Common myeloid progenitor, CD34-positive (primary cell): Measurements from ENCODE around the gene NFE2L1.
A peak's percentile ranks its signal among the peaks of the same experiment; 100 is the strongest.

Source experiments
- CTCF ChIA-PET: fragments of 350-600 bp; sonication (Branson Sonifier 250); formaldehyde crosslinking; loops from one replicate; lab custom pipeline; 2021; ENCODE audit warnings: antibody characterized with exemption; lab: Charles Lee
- POLR2A ChIA-PET: fragments of 350-600 bp; sonication (Branson Sonifier 250); formaldehyde crosslinking; loops from one replicate; lab custom pipeline; 2021; ENCODE audit warnings: antibody characterized with exemption; lab: Charles Lee
- DNase-seq, 3 donors: peaks; one replicate each; pipeline versions ENCODE4 v3.0.0 to v3.0.0-alpha.2; 2013
- H3K27ac ChIP-seq, 2 experiments: 1 replicate in 1 of 2; 2 replicates in 1 of 2; pipeline ENCODE4 v1.7.0; 2013; ENCODE audit warnings: inconsistent platforms in 2 of 2, low read length in 2 of 2, mild to moderate bottlenecking in 2 of 2, low read depth in 1 of 2, moderate library complexity in 1 of 2; ENCODE audit not compliant: severe bottlenecking in 2 of 2, insufficient read depth in 1 of 2, poor library complexity in 1 of 2
- H3K27me3 ChIP-seq, 5 experiments: replicated peaks in 2 of 5; 1 replicate in 3 of 5; 2 replicates in 2 of 5; pipeline versions ENCODE4 v1.6.1 to v1.7.0; 2013; ENCODE audit warnings: low read length in 4 of 5, mild to moderate bottlenecking in 2 of 5, moderate library complexity in 2 of 5, inconsistent platforms in 1 of 5; ENCODE audit not compliant: insufficient read depth in 5 of 5, control insufficient read depth in 4 of 5
- H3K36me3 ChIP-seq, 4 experiments: 1 replicate in 2 of 4; 2 replicates in 2 of 4; pipeline versions ENCODE4 v1.6.1 to v1.7.0; 2013; ENCODE audit warnings: low read length in 3 of 4, control low read depth in 1 of 4, mild to moderate bottlenecking in 1 of 4; ENCODE audit not compliant: control insufficient read depth in 4 of 4, insufficient read depth in 4 of 4
- H3K4me1 ChIP-seq, 4 experiments: 1 replicate in 3 of 4; 2 replicates in 1 of 4; pipeline versions ENCODE4 v1.6.1 to v1.7.1; 2013; ENCODE audit warnings: low read length in 3 of 4, mild to moderate bottlenecking in 3 of 4, control low read depth in 1 of 4, inconsistent platforms in 1 of 4, moderate library complexity in 1 of 4; ENCODE audit not compliant: control insufficient read depth in 4 of 4, insufficient read depth in 4 of 4; ENCODE audit errors: control extremely low read depth in 1 of 4
- H3K4me3 ChIP-seq, 7 experiments: 1 replicate in 4 of 7; 2 replicates in 3 of 7; pipeline versions ENCODE4 v1.5.1 to v1.7.0; 2013; ENCODE audit warnings: mild to moderate bottlenecking in 7 of 7, low read length in 6 of 7, moderate library complexity in 6 of 7, inconsistent platforms in 2 of 7, low read depth in 2 of 7, control low read depth in 1 of 7; ENCODE audit not compliant: insufficient read depth in 4 of 7, control insufficient read depth in 1 of 7; ENCODE audit errors: extremely low read depth in 1 of 7
- H3K9me3 ChIP-seq, 5 experiments: 1 replicate in 4 of 5; 2 replicates in 1 of 5; pipeline versions ENCODE4 v1.6.1 to v1.7.1; 2013; ENCODE audit warnings: low read length in 4 of 5, mild to moderate bottlenecking in 2 of 5, inconsistent platforms in 1 of 5, low read depth in 1 of 5, moderate library complexity in 1 of 5; ENCODE audit not compliant: control insufficient read depth in 4 of 5, insufficient read depth in 2 of 5; ENCODE audit errors: control extremely low read depth in 1 of 5
- WGBS: methylation state at CpG from one replicate; pipeline ENCODE4 v1.1.5; 2013; ENCODE audit not compliant: insufficient coverage; 5-methylcytosine and 5-hydroxymethylcytosine counted together

The NFE2L1 gene

GRCh38 chr17:48102798-48103715 is 54.9 kb downstream of the NFE2L1 start:
- no peaks in the 10 kb centered on the region for H3K36me3 ChIP-seq
- peak; percentile 74 to 92 (median 91) for DNase-seq
- peak overlapping the region in 5 of 7 experiments; percentile 0 to 59 (median 10) for H3K4me3 ChIP-seq
- peaks cover 14 to 40% (median 34%) of the 10 kb centered on the region in 4 experiments for H3K4me1 ChIP-seq
- CTCF ChIA-PET: interaction anchor here (0.9 to 1.1 kb wide), 3 partner anchors 13 to 27 kb away, joined by 3 read pairs; no protein-coding TSS in a partner anchor
- WGBS: 19% methylated on average over 11 of the region's 14 CpGs
- H3K27ac ChIP-seq: no peak overlapping the region
- no peaks in the 10 kb centered on the region for H3K27me3 ChIP-seq
- POLR2A ChIA-PET: no interaction called here
- H3K9me3 ChIP-seq: no peaks in the 10 kb centered on the region

GRCh38 chr17:48104440-48104839 is 56.3 kb downstream of the NFE2L1 start:
- Histone ChIP-seq H3K27ac (no peak overlapping the region), H3K4me3 (no peak overlapping the region), H3K27me3 (no peaks in the 10 kb centered on the region), H3K4me1 (peaks cover 17 to 49% (median 42%) of the 10 kb centered on the region in 4 experiments), H3K9me3 (no peaks in the 10 kb centered on the region), H3K36me3 (no peaks in the 10 kb centered on the region)
- ChIA-PET CTCF (interaction anchor here (1.1 kb wide), 1 partner anchor 25 kb away, joined by 3 read pairs; no protein-coding TSS in a partner anchor), POLR2A (no interaction called here)
- no peak for DNase-seq
- 100% methylated on average over 1 of the region's 7 CpGs for WGBS

GRCh38 chr17:48106802-48107136 is 58.6 kb downstream of the NFE2L1 start:
- no peak for DNase-seq
- Histone ChIP-seq H3K4me3 (peak overlapping the region; percentile 77 to 95 (median 85)), H3K27ac (peak overlapping the region in 1 of 2 experiments; percentile 84), H3K36me3 (no peaks in the 10 kb centered on the region), H3K27me3 (no peaks in the 10 kb centered on the region), H3K9me3 (no peaks in the 10 kb centered on the region), H3K4me1 (peaks cover 24 to 48% (median 30%) of the 10 kb centered on the region in 4 experiments)
- WGBS: 64% methylated on average over 12 of the region's 13 CpGs
- ChIA-PET CTCF (interaction anchor here (0.9 to 2.5 kb wide), 7 partner anchors 9 to 80 kb away, joined by 3 to 9 read pairs (median 4); no protein-coding TSS in a partner anchor), POLR2A (interaction anchor here (2.0 kb wide), 1 partner anchor 12 kb away, joined by 7 read pairs; no protein-coding TSS in a partner anchor)

GRCh38 chr17:48107137-48108055 is 59.2 kb downstream of the NFE2L1 start, which contains the start of gene SNX11:
Gene SNX11, plus strand, starts transcription at chr17:48107766. Its CDS starts 4,278 bp downstream, at chr17:48112044.
- ChIA-PET CTCF (interaction anchor here (0.9 to 2.5 kb wide), 10 partner anchors 9 to 80 kb away, joined by 3 to 9 read pairs (median 4); no protein-coding TSS in a partner anchor), POLR2A (interaction anchor here (0.5 to 2.0 kb wide), 2 partner anchors 11 to 520 kb away, joined by 3 to 7 read pairs; no protein-coding TSS in a partner anchor)
- peaks cover 21 to 46% (median 27%) of the 10 kb centered on the region in 4 experiments for H3K4me1 ChIP-seq
- no peaks in the 10 kb centered on the region for H3K27me3 ChIP-seq
- peaks cover 0 to 6% (median 0%) of the 10 kb centered on the region in 4 experiments for H3K36me3 ChIP-seq
- peak within 1 kb of the TSS; percentile 77 to 95 (median 85) for H3K4me3 ChIP-seq
- H3K9me3 ChIP-seq: no peaks in the 10 kb centered on the region
- H3K27ac ChIP-seq: peak within 1 kb of the TSS; percentile 42 to 84
- WGBS: 0% methylated on average over 48 of the region's 64 CpGs
- peak; percentile 79 to 89 (median 83) for DNase-seq

GRCh38 chr17:48110761-48111160 is 62.6 kb downstream of the NFE2L1 start:
- peaks cover 19 to 41% (median 21%) of the 10 kb centered on the region in 4 experiments for H3K4me1 ChIP-seq

More at GRCh38 chr17:48110761-48111160, 62.6 kb downstream of the NFE2L1 start:
- Histone ChIP-seq H3K27ac (no peak overlapping the region), H3K36me3 (peaks cover 2 to 11% (median 4%) of the 10 kb centered on the region in 4 experiments), H3K4me3 (no peak overlapping the region), H3K9me3 (no peaks in the 10 kb centered on the region), H3K27me3 (no peaks in the 10 kb centered on the region)
- POLR2A ChIA-PET: no interaction called here
- 86% methylated on average over 9 of the region's 9 CpGs for WGBS
- CTCF ChIA-PET: interaction anchor here (3.0 kb wide), 1 partner anchor 23 kb away, joined by 11 read pairs; no protein-coding TSS in a partner anchor
- DNase-seq: no peak
